Sigmoid colon (tissue), 7 donors: ENCODE results near the gene OLFM4. TPM values are rescaled to one million over a fixed set of nuclear protein-coding genes. Genes with fewer than 3 reads are reported as not detected.

Source experiments
- DNase-seq: peaks from one replicate; pipeline ENCODE4 v3.0.0-alpha.2; 2019
- H3K27ac ChIP-seq, 4 donors: fragments of 200-600 bp; sonication (generic); one replicate each; pipeline ENCODE4 v1.5.1; 2016 to 2019; ENCODE audit warnings: mild to moderate bottlenecking in 1 of 4
- H3K27me3 ChIP-seq, 3 donors: fragments of 200-600 bp; sonication (generic); one replicate each; pipeline ENCODE4 v1.5.1; 2019; ENCODE audit warnings: mild to moderate bottlenecking in 1 of 3
- H3K36me3 ChIP-seq, 4 donors: fragments of 200-600 bp; sonication (generic); one replicate each; pipeline ENCODE4 v1.5.1; 2016 to 2019
- H3K4me1 ChIP-seq, 4 donors: fragments of 200-600 bp; sonication (generic); one replicate each; pipeline ENCODE4 v1.5.1; 2017 to 2019
- H3K4me3 ChIP-seq, 4 donors: fragments of 200-600 bp; sonication (generic); one replicate each; pipeline ENCODE4 v1.5.1; 2017 to 2019; ENCODE audit warnings: mild to moderate bottlenecking in 2 of 4, moderate library complexity in 1 of 4
- H3K9me3 ChIP-seq, 4 donors: fragments of 200-600 bp in 3 of 4; sonication (generic) in 3 of 4; one replicate each; pipeline versions ENCODE4 v1.5.1 to v1.6.1; 2013 to 2019
- CTCF ChIP-seq, 4 experiments: fragments of 450-650 bp in 3 of 4; fragments of 200-600 bp in 1 of 4; IDR thresholded peaks; one replicate each; pipeline ENCODE4 v1.5.1; 2016 to 2019; ENCODE audit warnings: antibody characterized with exemption in 4 of 4, mild to moderate bottlenecking in 3 of 4, moderate library complexity in 2 of 4
- EP300 ChIP-seq, 4 donors: sonication (generic); formaldehyde crosslinking; IDR thresholded peaks; one replicate each; pipeline ENCODE4 v1.6.1; 2017; ENCODE audit warnings: antibody characterized with exemption in 4 of 4
- POLR2A ChIP-seq, 2 donors: fragments of 450-650 bp; IDR thresholded peaks; one replicate each; pipeline ENCODE4 v1.6.1; 2016; ENCODE audit warnings: antibody characterized with exemption in 2 of 2, mild to moderate bottlenecking in 2 of 2, moderate library complexity in 2 of 2
- POLR2AphosphoS5 ChIP-seq, 4 donors: sonication (generic); formaldehyde crosslinking; IDR thresholded peaks; one replicate each; pipeline ENCODE4 v1.6.1; 2017; ENCODE audit warnings: antibody characterized with exemption in 4 of 4
- WGBS, 2 donors: extraction: QIAGEN DNeasy Blood & Tissue Kit; methylation state at CpG; one replicate each; pipeline ENCODE4 v1.1.7; 2013; 5-methylcytosine and 5-hydroxymethylcytosine counted together
- intact Hi-C: fragments of 100-400 bp; cut with DNase I; formaldehyde crosslinking; loops from one replicate; pipeline ENCODE4 v1.15.1; 2023
- polyA plus RNA-seq, 3 donors: library from polyadenylated mRNA; stranded (reverse); fragments of 200-250 nt; gene quantifications; one replicate each; pipeline ENCODE4 v1.2.3, GENCODE V29; 2013
- total RNA-seq, 4 donors: library from RNA; depleted of rRNA; stranded (reverse); fragments of >200 nt; gene quantifications; one replicate each; pipeline ENCODE4 v1.1.0, GENCODE V29; 2016
- donor health status: healthy with polysubstance abuse.
- donor health status: Bipolar disorder and iron deficiency.
- donor health status: healthy.

Gene OLFM4
- total and polyA plus RNA-seq, 7 donors, result 0.16 to 780 (median 5.7) TPM; not detected in 1

GRCh38 chr13:52997951-52998876 is 30.4 kb upstream of the OLFM4 start:
- no peaks in the 10 kb centered on the region for H3K9me3 ChIP-seq
- WGBS, 2 donors, result 77 to 85% methylated on average over 5 of the region's 5 CpGs
- no peaks in the 10 kb centered on the region for H3K36me3 ChIP-seq
- no peaks in the 10 kb centered on the region for H3K27me3 ChIP-seq
- no peak overlapping the region for H3K4me3 ChIP-seq
- DNase-seq, result no peak
- TF ChIP-seq CTCF (IDR thresholded peaks at IDR 0.05) (no peak), POLR2A (IDR thresholded peaks at IDR 0.05) (no peak), EP300 (IDR thresholded peaks at IDR 0.05) (no peak), POLR2AphosphoS5 (IDR thresholded peaks at IDR 0.05) (no peak)
- intact Hi-C loops, result no loop called here
- no peak overlapping the region for H3K27ac ChIP-seq
- H3K4me1 ChIP-seq, result no peaks in the 10 kb centered on the region

GRCh38 chr13:52999093-52999696 is 29.4 kb upstream of the OLFM4 start:
- Histone ChIP-seq H3K4me3 (no peak overlapping the region), H3K9me3 (no peaks in the 10 kb centered on the region), H3K4me1 (no peaks in the 10 kb centered on the region), H3K36me3 (no peaks in the 10 kb centered on the region), H3K27me3 (no peaks in the 10 kb centered on the region), H3K27ac (no peak overlapping the region)
- WGBS, 2 donors, result 26 to 45% methylated on average over 4 of the region's 4 CpGs
- TF ChIP-seq POLR2AphosphoS5 (IDR thresholded peaks at IDR 0.05) (no peak), CTCF (IDR thresholded peaks at IDR 0.05) (no peak)
- DNase-seq, result no peak
- intact Hi-C loops, result no loop called here

- Histone ChIP-seq H3K9me3 (no peaks in the 10 kb centered on the region), H3K27me3 (no peaks in the 10 kb centered on the region), H3K4me3 (no peak overlapping the region), H3K27ac (no peak overlapping the region), H3K4me1 (no peaks in the 10 kb centered on the region), H3K36me3 (no peaks in the 10 kb centered on the region)
- 73 to 78% methylated on average over 4 of the region's 4 CpGs for WGBS, 2 donors
- no peak for DNase-seq
- TF ChIP-seq EP300 (IDR thresholded peaks at IDR 0.05), result no peak
- no peak for TF ChIP-seq CTCF (IDR thresholded peaks at IDR 0.05)
- no peak for TF ChIP-seq POLR2AphosphoS5 (IDR thresholded peaks at IDR 0.05)
- no peak for TF ChIP-seq POLR2A (IDR thresholded peaks at IDR 0.05)
- intact Hi-C loops, result no loop called here
Observed at GRCh38 chr13:53001444-53002225, 27.0 kb upstream of the OLFM4 start.

- no peak for DNase-seq
- intact Hi-C loops, result no loop called here
- H3K36me3 ChIP-seq, result no peaks in the 10 kb centered on the region
- WGBS, 2 donors, result 65 to 80% methylated on average over 2 of the region's 2 CpGs
- H3K9me3 ChIP-seq, result no peaks in the 10 kb centered on the region
- TF ChIP-seq POLR2A (IDR thresholded peaks at IDR 0.05) (no peak), CTCF (IDR thresholded peaks at IDR 0.05) (no peak)
- no peak overlapping the region for H3K27ac ChIP-seq
- no peaks in the 10 kb centered on the region for H3K4me1 ChIP-seq
- H3K4me3 ChIP-seq, result no peak overlapping the region
- no peaks in the 10 kb centered on the region for H3K27me3 ChIP-seq
Observed at GRCh38 chr13:53004573-53004972, 24.0 kb upstream of the OLFM4 start.
